Esophagus squamous epithelium (tissue), 5 donors: ENCODE data around the gene GCK. TPM values are rescaled to one million over a fixed set of nuclear protein-coding genes. Genes with fewer than 3 reads are reported as not detected.

ENCODE experiments used
- DNase-seq: peaks from one replicate; lab custom pipeline; 2025; lab: John Stamatoyannopoulos, UW
- H3K27ac ChIP-seq, 4 donors: fragments of 200-600 bp; sonication (generic); one replicate each; pipeline ENCODE4 v1.5.1; 2016 to 2019; ENCODE audit warnings: mild to moderate bottlenecking in 1 of 4
- H3K27me3 ChIP-seq, 4 donors: fragments of 200-600 bp; sonication (generic); 1 replicate in 3 of 4; 2 replicates in 1 of 4; pipeline versions ENCODE4 v1.5.1 to v1.6.0; 2017 to 2021; ENCODE audit warnings: antibody characterized with exemption in 1 of 4
- H3K36me3 ChIP-seq, 3 donors: fragments of 200-600 bp; sonication (generic); one replicate each; pipeline ENCODE4 v1.5.1; 2016 to 2019
- H3K4me1 ChIP-seq, 3 donors: fragments of 200-600 bp; sonication (generic); one replicate each; pipeline ENCODE4 v1.5.1; 2017 to 2019
- H3K4me3 ChIP-seq, 4 donors: fragments of 200-600 bp; sonication (generic); 1 replicate in 3 of 4; 2 replicates in 1 of 4; pipeline ENCODE4 v1.5.1; 2016 to 2019; ENCODE audit warnings: mild to moderate bottlenecking in 2 of 4, moderate library complexity in 1 of 4
- H3K9me3 ChIP-seq, 3 donors: fragments of 200-600 bp; sonication (generic); one replicate each; pipeline ENCODE4 v1.5.1; 2016 to 2019
- POLR2A ChIP-seq, 4 donors: fragments of 450-650 bp; IDR thresholded peaks; one replicate each; pipeline ENCODE4 v1.6.1; 2017; ENCODE audit warnings: antibody characterized with exemption in 4 of 4, mild to moderate bottlenecking in 4 of 4, moderate library complexity in 3 of 4
- WGBS, 2 donors: methylation state at CpG; one replicate each; pipeline ENCODE4 v1.1.5; 2018; 5-methylcytosine and 5-hydroxymethylcytosine counted together
- intact Hi-C: fragments of 100-400 bp; cut with DNase I; formaldehyde crosslinking; loops from one replicate; pipeline ENCODE4 v1.15.0; 2022
- total RNA-seq, 4 donors: library from RNA; depleted of rRNA; stranded (reverse); fragments of >200 nt; gene quantifications; one replicate each; pipeline ENCODE4 v1.1.0, GENCODE V29; 2016
- TF ChIP-seq, protein P1 (sequence below), 6 experiments: fragments of 450-650 bp in 4 of 6; fragments of 200-600 bp in 2 of 6; sonication (generic) in 2 of 6; IDR thresholded peaks; one replicate each; pipeline ENCODE4 v1.5.1; 2016 to 2019; ENCODE audit warnings: antibody characterized with exemption in 6 of 6, mild to moderate bottlenecking in 4 of 6, moderate library complexity in 4 of 6
- donor health status: DM: yes; HTN: yes; CAD: no.

The GCK gene
- total RNA-seq, 4 donors from 2014 or later, result 0.38 TPM; not detected in 3

DNA sequence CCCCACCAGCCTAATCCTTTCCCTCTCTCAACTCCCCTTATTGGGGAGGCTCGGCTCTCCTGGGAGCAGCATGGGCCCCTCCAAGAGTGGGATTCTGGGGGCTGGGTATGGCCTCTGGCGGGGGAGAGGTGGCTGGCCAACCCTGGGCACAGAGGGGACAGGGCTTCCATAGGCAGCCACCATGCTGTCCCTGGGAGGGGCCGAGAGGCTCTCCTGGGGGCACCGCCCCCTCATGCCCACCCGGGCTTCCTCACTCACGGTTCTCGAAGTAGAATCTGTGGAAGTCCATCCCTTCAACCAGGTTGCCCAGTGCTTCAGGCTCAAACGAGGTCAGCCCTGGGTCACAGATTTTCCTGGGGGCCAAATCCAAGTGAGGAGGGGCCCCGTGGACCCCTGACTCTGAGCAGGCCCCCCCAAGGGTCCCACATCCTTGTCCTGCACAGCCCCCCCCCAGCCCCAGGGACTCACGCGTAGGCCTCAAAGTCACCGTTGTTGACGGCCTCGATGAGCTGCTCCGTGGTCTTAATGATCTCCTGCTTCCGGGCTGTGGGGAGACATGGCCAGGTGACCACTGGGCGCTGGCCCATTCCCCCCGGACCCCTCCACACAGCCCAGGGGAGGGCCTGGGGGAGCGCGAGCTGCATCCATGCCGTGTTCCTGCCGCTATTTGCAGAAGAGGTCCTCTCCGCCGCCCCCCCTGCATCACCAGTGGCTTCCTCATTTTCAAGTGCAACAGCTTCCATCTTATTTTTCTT, 31.3 kb upstream of the GCK start:
- Histone ChIP-seq H3K36me3 (no peaks in the 10 kb centered on the region), H3K9me3 (no peaks in the 10 kb centered on the region), H3K27me3 (peaks cover 0 to 24% (median 0%) of the 10 kb centered on the region in 4 donors), H3K4me3 (no peak overlapping the region), H3K4me1 (peaks cover 8 to 47% (median 14%) of the 10 kb centered on the region in 3 donors), H3K27ac (no peak overlapping the region)
- TF ChIP-seq POLR2A (IDR thresholded peaks at IDR 0.05), result no peak
- TF ChIP-seq, protein P1, sequence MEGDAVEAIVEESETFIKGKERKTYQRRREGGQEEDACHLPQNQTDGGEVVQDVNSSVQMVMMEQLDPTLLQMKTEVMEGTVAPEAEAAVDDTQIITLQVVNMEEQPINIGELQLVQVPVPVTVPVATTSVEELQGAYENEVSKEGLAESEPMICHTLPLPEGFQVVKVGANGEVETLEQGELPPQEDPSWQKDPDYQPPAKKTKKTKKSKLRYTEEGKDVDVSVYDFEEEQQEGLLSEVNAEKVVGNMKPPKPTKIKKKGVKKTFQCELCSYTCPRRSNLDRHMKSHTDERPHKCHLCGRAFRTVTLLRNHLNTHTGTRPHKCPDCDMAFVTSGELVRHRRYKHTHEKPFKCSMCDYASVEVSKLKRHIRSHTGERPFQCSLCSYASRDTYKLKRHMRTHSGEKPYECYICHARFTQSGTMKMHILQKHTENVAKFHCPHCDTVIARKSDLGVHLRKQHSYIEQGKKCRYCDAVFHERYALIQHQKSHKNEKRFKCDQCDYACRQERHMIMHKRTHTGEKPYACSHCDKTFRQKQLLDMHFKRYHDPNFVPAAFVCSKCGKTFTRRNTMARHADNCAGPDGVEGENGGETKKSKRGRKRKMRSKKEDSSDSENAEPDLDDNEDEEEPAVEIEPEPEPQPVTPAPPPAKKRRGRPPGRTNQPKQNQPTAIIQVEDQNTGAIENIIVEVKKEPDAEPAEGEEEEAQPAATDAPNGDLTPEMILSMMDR (IDR thresholded peaks at IDR 0.05), result no peak
- intact Hi-C loops, result no loop called here
- WGBS, 2 donors, result 79 to 87% methylated on average over 13 of the region's 24 CpGs
- DNase-seq, result no peak

DNA sequence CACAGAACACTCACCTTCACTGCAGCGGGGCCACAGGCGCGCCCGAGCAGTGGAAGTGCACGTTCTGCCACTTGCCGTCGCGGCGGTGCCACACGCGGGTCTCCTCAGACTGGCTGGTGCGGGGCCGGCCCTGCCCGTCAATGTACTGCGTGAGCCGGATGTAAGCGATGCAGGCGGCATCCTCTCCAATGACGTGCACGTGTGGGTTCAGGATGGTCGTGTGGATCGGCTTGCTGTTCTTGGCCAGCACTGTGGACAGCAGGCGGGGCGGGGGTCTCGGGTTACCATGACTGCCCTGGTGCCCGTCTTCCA, 30.8 kb upstream of the GCK start:
- DNase-seq, result no peak
- 80 to 97% methylated on average over 1 to 6 of the region's 26 CpGs for WGBS, 2 donors
- Histone ChIP-seq H3K4me1 (peaks cover 4 to 42% (median 12%) of the 10 kb centered on the region in 3 donors), H3K27me3 (peaks cover 0 to 19% (median 0%) of the 10 kb centered on the region in 4 donors), H3K27ac (no peak overlapping the region), H3K36me3 (no peaks in the 10 kb centered on the region), H3K9me3 (no peaks in the 10 kb centered on the region), H3K4me3 (no peak overlapping the region)
- intact Hi-C loops, result no loop called here
- TF ChIP-seq, protein P1 (IDR thresholded peaks at IDR 0.05), result no peak
- no peak for TF ChIP-seq POLR2A (IDR thresholded peaks at IDR 0.05)

DNA sequence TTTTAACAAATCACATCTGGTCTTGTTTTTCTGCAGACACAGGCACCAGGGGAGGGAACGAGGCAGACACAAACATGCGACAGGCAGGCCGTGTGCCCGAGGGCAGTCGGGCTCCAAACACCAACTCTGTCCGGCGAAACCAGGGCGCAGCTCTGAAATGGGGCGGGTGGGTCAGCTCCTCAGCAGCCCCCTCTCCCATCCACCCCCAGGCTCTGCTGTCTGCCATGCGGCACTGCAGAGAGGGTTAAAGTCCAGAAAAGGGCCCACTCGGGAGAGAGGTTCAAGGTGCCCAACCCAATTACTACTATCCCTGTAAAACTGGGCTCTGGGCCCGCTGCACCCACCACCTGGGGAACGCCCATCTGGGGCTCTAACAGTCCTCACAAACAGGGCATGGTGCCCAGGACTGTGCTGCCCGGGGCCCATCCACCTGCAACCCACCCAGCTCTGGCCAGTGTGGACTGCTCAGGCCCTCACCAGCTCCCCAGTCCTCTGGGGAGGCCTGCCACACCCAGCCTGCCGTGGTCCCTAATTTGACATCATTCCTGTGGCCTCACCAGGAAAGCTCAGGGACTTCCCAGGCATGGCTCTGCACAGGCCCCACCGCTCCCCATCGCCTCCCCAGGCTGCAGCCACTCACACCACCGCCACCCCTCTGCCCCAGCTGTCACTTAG, 30.3 kb upstream of the GCK start:
- 84 to 93% methylated on average over 5 to 17 of the region's 18 CpGs for WGBS, 2 donors
- Histone ChIP-seq H3K36me3 (no peaks in the 10 kb centered on the region), H3K4me1 (peaks cover 3 to 37% (median 9%) of the 10 kb centered on the region in 3 donors), H3K27ac (no peak overlapping the region), H3K4me3 (no peak overlapping the region), H3K9me3 (no peaks in the 10 kb centered on the region), H3K27me3 (peaks cover 0 to 14% (median 0%) of the 10 kb centered on the region in 4 donors)
- no peak for TF ChIP-seq POLR2A (IDR thresholded peaks at IDR 0.05)
- TF ChIP-seq, protein P1 (IDR thresholded peaks at IDR 0.05), result no peak
- intact Hi-C loops, result no loop called here
- no peak for DNase-seq

DNA sequence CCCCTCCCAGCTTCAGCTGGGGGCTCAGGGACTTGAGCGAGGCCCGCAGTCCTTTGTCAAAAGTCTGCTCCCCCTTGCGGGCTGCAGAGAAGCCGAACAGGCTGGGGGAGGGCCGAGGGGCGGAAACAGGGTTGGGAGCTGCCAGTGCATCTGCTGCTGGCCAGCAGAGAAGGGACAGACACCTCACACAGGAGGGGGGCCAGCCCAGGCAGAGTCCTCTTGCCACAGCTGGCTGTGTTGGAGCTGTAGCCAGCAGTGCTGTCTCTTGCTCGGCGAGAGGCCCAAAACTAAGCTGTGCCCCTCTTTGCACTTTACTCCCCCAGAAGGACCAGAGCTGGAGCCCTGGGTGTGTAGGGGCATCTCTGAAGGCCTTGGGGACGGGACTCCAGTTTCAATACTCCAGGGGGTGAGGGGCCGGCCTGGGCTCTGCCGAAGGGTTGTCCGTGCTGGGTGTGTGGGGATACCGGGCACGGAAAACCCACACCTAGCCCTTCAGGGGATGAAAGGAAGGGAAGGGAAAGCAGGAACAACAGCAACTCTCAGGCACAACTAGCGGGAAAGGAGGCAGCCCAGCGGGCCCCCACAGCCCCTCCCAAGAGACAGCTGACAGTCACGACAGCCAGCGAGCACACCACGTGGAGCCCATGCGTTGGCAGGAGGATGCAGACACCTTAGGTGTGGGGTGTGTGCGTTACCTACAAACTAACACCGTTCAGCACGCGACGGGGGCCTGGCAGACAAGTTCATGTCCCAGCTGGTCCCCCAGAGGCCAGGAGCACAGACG, 29.4 kb upstream of the GCK start:
- Histone ChIP-seq H3K4me1 (peaks cover 2 to 28% (median 3%) of the 10 kb centered on the region in 3 donors), H3K36me3 (peaks cover 0 to 4% (median 0%) of the 10 kb centered on the region in 3 donors), H3K27me3 (peaks cover 0 to 12% (median 0%) of the 10 kb centered on the region in 4 donors), H3K9me3 (no peaks in the 10 kb centered on the region), H3K4me3 (no peak overlapping the region), H3K27ac (no peak overlapping the region)
- intact Hi-C loops, result no loop called here
- 83 to 89% methylated on average over 15 to 17 of the region's 26 CpGs for WGBS, 2 donors
- TF ChIP-seq, protein P1 (IDR thresholded peaks at IDR 0.05), result no peak
- TF ChIP-seq POLR2A (IDR thresholded peaks at IDR 0.05), result no peak
- no peak for DNase-seq
